HTR-8/SVneo (cell line): ENCODE measurements around the gene PRSS33.

Experiments
- DNase-seq: peaks from one replicate; pipeline ENCODE4 v3.0.0; 2011; ENCODE audit warnings: low spot score, mixed read lengths; ENCODE audit not compliant: insufficient read length
- FAIRE-seq: peaks from 2 replicates; lab custom pipeline; 2011; peaks lifted over from hg19 to GRCh38; lab: Jason Lieb, UNC

PRSS33 gene

GRCh38 chr16:2821487-2822157 lies 34.3 kb upstream of the PRSS33 start:
- DNase-seq = no peak

DNA sequence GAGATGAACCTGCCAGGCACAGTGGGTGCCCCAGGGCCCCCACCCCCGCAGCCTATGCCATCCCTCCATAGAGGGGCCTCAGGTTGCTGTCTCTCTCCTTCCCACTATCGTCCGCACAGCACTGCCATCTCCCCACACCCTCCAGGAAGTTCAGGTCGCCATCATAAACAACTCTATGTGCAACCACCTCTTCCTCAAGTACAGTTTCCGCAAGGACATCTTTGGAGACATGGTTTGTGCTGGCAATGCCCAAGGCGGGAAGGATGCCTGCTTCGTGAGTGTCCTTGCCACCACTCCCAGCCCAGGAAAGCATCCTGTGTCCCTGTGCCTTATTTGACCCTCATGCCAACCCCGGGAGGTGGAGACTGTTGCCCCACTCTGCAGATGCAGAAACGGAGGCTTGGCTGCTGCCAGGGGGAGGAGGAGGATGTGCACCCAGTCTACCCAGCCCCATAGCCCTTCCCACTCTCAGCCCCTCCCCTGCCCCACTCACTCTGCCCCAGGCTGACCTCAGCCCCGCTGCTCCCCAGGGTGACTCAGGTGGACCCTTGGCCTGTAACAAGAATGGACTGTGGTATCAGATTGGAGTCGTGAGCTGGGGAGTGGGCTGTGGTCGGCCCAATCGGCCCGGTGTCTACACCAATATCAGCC lies 33.6 kb upstream of the PRSS33 start:
- no peak for DNase-seq
- no peak for FAIRE-seq

More at GRCh38 chr16:2821487-2822157, 34.3 kb upstream of the PRSS33 start:
- FAIRE-seq = no peak

GRCh38 chr16:2819939-2820835 lies 32.8 kb upstream of the PRSS33 start:
- FAIRE-seq (no peak), DNase-seq (no peak)

DNA sequence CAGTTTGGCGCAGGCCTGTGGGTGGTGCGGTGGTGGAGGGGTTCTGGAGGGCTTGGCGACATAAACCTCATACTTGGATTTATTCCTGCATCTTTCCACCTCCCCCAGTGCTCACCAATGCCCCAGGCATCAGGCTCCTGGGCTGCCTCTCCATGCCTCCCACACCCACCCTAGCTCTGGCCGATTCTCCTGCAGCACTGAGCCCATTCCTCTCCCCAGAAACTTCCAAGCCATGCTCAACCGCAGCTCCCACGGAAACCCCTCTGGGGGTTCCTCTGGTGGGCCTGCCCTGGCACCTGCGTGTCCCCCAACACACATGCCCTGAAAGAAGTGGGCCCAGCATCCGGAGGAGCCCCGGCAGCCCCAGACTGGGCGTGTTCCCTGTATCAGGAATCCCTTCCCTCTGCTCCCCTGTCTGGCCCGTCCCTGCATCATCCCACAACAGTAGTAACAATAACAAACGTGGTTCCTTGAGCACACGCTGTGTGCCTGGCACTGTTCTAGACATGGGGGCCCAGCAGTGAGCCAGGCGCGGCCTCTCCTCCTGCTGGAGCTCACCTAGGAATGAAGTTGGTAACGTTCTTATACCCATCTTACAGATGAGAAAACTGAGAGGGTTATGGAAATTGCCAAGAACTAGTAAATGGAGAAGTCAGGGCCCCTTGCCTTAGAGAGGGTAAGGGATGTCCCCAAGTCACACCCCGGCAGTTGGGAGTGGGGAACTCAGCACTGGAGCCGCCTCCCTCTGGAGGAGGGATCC lies 32.0 kb upstream of the PRSS33 start:
- FAIRE-seq (no peak), DNase-seq (no peak)

DNA sequence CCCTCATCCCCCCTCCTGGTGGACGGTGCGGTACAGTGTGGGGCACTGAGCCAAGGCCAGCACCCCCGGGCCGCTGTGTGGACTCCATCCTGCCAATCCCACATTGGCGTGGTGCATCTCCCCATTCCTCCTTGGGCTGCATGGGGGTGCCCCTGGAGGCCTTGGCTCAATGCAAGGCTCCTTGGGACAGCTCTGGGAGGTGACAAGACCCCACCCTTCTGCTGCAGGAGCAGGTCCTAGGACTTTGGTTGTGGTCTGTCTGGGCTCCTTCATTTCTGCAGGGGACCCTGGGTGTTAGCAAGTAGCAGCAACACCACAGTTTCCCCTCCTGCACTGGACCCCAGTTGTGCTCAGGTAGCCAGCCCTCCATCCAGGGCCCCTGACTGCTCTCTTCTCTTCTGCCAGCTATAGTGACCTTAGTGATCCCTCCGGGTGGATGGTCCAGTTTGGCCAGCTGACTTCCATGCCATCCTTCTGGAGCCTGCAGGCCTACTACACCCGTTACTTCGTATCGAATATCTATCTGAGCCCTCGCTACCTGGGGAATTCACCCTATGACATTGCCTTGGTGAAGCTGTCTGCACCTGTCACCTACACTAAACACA lies 31.0 kb upstream of the PRSS33 start:
- DNase-seq = no peak
- no peak for FAIRE-seq

DNA sequence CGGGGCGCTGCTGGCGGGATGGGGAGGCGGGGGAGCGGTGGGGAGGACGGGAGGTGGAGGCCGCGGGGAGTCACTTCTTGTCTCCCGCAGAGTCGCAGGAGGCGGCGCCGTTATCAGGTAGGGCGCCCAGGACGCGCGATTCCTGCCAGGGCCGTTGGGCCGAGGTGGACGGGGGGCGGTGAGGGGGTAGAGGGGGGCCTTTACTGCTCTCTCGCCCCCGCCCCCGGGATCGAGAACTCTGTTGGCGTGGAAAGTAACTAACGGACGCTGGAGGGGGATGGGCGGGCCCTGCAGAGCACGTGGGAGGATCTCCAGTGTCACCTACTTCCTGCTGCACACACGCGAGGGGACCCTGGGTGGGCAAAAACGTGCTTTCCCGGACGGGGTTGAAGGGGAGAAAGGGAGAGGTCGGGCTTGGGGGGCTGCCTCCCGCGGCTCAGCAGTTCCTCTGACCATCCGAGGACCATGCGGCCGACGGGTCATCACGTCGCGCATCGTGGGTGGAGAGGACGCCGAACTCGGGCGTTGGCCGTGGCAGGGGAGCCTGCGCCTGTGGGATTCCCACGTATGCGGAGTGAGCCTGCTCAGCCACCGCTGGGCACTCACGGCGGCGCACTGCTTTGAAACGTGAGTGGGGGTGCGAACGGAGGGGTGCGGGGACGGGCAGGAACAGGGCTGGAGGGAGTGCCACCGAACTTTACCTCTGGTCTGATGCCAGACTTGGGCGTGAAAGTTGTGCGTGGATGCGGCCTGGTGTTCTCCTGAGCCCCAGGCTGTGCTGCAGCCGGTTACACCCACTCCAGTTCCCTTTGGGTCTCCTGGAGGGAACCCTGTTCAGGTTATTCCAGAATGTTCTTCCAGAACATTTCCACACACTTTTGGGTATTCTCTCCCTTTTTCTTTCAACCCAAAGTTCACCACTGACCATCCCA lies 30.2 kb upstream of the PRSS33 start:
- no peak for DNase-seq
- no peak for FAIRE-seq

- FAIRE-seq (no peak), DNase-seq (no peak)
Measured at GRCh38 chr16:2816751-2817339, 29.5 kb upstream of the PRSS33 start, which contains the start of gene PRSS21. TSS of gene PRSS21 (plus strand) at chr16:2817237. CDS start at chr16:2817269, 32 bp downstream.

DNA sequence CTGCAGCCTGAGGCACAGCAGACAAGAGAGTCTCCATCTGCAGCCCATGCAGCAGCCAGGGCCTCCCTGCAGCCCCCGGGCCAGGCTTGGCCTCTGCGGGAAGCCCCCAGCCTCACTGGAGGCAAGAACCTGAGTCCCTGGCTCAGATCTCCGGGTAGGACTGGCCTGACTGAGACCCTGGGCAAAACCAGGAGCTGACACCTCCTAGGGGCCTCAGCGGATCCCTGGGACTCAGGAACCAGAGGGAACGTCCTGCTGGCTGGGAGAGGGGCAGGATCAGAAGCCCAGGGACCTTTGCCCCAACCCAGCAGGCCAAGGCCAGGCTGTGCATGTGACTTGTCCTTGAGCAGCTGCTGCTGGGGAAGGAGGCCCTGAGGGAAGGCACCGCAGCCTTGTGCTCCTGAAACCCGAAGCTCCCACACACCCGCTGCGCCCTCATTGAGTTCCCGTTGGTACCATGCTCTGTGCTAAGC lies 28.0 kb upstream of the PRSS33 start:
- FAIRE-seq = no peak

GRCh38 chr16:2814551-2815298 lies 27.4 kb upstream of the PRSS33 start:
- no peak for FAIRE-seq
- no peak for DNase-seq

More for the DNA sequence above, 28.0 kb upstream of the PRSS33 start:
- DNase-seq = no peak

- DNase-seq (no peak), FAIRE-seq (no peak)
Measured at GRCh38 chr16:2813771-2814221, 26.4 kb upstream of the PRSS33 start.

DNA sequence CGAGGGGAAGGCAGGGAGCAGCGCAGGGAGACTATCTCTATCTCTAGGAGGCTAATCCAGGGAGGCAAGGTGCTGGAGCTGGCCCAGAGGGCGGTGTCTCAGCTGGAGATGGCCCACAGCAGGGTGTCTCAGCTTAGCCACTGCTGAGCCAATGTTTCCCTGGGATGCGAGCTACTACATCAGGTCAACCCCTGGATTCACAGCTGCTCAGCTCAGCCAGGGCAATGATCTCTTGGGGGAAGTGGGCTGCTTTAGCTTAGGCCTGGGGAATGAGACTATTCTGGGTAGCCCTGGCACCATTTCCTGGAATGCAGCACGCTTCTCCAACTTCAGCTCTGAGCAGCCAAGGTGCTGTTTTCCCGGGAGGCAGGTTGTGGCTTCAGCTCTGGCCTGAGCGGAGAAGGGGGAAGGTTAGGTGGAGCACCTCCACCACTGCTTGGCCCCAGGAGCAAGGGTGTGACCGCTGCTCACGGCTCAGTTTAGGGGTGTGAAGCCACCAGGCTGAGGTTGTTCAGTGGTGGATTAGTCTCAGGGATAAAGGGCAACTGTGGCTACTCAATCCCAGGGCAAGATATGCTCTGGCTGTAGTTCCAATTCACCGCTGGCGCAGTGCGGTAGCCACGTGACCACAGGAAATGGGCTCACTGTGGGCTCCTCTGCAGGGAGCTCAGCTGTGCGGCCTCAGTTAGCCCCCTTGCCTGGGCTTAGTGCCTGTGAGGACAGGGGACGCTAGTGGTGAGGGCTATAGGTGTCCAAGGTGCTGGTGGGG lies 24.5 kb upstream of the PRSS33 start:
- no peak for DNase-seq
- no peak for FAIRE-seq

- DNase-seq = no peak
- FAIRE-seq = no peak
Measured at GRCh38 chr16:2810651-2811050, 23.3 kb upstream of the PRSS33 start.

DNA sequence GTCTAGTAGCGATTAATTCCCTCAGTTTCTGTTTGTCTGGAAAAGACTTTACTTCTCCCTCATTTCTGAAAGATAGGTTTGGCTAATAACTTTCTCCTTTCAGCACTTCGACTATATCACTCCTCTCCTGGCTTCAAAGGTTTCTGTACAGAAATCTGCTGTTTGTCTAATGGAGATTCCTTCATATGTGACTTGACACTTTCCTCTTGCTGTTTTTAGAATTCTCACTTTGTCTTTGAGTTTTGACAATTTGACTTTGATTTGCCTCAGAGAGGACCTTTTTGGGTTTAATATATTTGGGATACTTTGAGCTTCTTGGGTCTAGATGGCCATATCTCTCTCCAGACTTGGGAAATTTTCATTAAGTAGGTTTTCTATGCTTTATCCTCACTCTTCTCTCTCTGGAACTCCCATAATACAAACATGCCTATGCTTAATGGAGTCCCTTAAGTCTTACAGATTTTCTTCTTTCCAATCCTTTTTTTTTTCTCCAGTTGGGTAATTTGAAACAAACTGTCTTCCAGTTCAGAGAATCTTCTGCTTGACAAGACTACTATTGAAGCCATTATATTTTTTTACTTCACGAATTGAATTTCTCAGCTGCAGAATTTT lies 21.9 kb upstream of the PRSS33 start:
- FAIRE-seq = no peak
- no peak for DNase-seq

DNA sequence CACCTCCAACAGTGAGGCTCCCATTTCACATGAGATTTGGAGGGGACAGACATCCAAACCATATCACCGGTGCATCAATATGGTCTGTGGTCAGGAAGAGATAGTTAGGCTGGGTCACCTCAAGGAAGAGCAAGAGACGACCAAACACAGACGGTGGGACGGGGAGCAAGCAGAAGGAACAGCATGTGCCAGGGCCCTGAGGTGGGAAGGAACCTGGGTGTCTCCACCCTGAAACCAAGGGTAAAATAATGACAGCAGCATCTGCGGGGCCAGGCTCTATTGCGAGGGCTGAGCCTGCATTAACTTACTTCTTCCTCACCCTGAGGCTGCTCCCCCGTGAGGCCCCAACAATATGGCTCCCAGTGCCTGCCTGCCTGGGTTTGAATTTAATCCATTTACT lies 20.8 kb upstream of the PRSS33 start:
- DNase-seq (no peak), FAIRE-seq (no peak)

GRCh38 chr16:2806286-2806685 lies 18.9 kb upstream of the PRSS33 start:
- DNase-seq = no peak
- FAIRE-seq = no peak

DNA sequence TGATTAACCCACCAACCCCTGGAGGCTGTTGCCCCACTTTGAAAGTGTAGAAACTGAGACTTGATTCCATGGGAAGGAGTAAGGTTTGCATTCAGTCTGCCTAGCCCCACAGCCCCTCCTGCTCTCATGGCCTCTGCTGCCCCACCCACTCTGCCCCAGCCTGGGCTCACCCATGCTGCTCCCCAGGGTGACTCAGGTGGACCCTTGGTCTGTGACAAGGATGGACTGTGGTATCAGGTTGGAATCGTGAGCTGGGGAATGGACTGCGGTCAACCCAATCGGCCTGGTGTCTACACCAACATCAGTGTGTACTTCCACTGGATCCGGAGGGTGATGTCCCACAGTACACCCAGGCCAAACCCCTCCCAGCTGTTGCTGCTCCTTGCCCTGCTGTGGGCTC lies 17.4 kb upstream of the PRSS33 start:
- no peak for DNase-seq
- FAIRE-seq = no peak
